ENCODE data around the gene EPHA8. TPM values are rescaled to one million over a fixed set of nuclear protein-coding genes. Genes with fewer than 3 reads are reported as not detected.

The EPHA8 gene
- total RNA-seq, 1 experiment from 2014 or later, result not detected

GRCh38 chr1:22621761-22622160, 58.5 kb downstream of the EPHA8 start:
- Histone ChIP-seq H3K4me1 (no peaks in the 10 kb centered on the region), H3K27me3 (replicated peaks; ENCODE audit: control insufficient read depth, insufficient read depth, low read length) (no peaks in the 10 kb centered on the region; the same call in 1 of the 2 replicates), H3K9me3 (no peaks in the 10 kb centered on the region), H3K4me3 (ENCODE audit: low read depth, low read length) (no peak overlapping the region), H3K36me3 (ENCODE audit: control insufficient read depth, insufficient read depth, low read length) (no peaks in the 10 kb centered on the region)
- ChIA-PET CTCF (no interaction called here), POLR2A (no interaction called here)
- Mint-ChIP-seq H3K9me3 (ENCODE audit: unreplicated experiment) (no peaks in the 10 kb centered on the region), H3K27ac (ENCODE audit: unreplicated experiment) (no peak overlapping the region), H3K4me3 (ENCODE audit: unreplicated experiment) (no peak overlapping the region), H3K27me3 (ENCODE audit: insufficient read depth, unreplicated experiment) (peaks cover 16% of the 10 kb centered on the region), H3K4me1 (ENCODE audit: low read depth, unreplicated experiment) (no peaks in the 10 kb centered on the region), H3K36me3 (ENCODE audit: insufficient read depth, unreplicated experiment) (no peaks in the 10 kb centered on the region)
- BruUV-seq (replicated peaks), result no TSS peak
- intact Hi-C loops (cut with micrococcal nuclease; ENCODE audit: unreplicated experiment), result no loop called here
- no peak for DNase-seq
- TF ChIP-seq CTCF (IDR thresholded peaks at IDR 0.05; ENCODE audit: insufficient read depth in 1 of 2, low read depth in 1 of 2, low read length in 1 of 2, severe bottlenecking in 1 of 2, unreplicated experiment in 1 of 2), result no peak

DNA sequence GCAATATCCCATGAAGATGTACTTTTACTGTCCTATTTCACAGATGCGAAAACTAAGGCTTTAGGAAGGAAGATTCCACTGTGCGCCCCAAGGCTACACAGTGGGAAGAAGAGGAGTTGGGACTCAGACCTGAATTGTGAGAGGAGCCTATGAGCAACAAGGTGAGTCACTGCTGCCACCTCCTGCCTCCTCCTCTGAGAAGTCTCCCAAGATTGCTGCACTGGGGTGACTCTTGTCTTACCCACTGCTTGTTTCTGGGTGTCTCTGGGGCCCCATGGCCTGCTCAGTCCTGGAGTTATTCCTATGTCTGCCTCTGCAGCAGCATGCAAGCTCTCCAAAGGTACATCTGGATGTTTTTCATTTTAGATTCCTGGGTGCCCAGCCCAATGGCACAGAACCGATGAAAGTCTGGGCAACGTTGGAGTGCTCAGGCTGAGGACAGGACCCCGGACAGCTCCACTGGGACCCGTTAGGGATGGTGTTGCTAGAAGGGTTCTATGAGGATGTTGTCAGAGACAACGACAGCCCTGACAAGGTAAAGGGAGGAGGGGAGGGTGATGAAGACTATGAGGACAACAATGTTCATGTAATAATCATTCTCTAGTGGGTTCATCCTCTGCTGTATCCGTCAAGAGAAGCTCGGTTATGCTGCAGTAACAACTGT, 62.1 kb downstream of the EPHA8 start:
- TF ChIP-seq CTCF (IDR thresholded peaks at IDR 0.05; ENCODE audit: insufficient read depth in 1 of 2, low read depth in 1 of 2, low read length in 1 of 2, severe bottlenecking in 1 of 2, unreplicated experiment in 1 of 2), result no peak
- Mint-ChIP-seq H3K27me3 (ENCODE audit: insufficient read depth, unreplicated experiment) (peaks cover 5% of the 10 kb centered on the region), H3K4me3 (ENCODE audit: unreplicated experiment) (no peak overlapping the region), H3K4me1 (ENCODE audit: low read depth, unreplicated experiment) (no peaks in the 10 kb centered on the region), H3K36me3 (ENCODE audit: insufficient read depth, unreplicated experiment) (no peaks in the 10 kb centered on the region), H3K27ac (ENCODE audit: unreplicated experiment) (no peak overlapping the region), H3K9me3 (ENCODE audit: unreplicated experiment) (no peaks in the 10 kb centered on the region)
- H3K9me3 ChIP-seq, result no peaks in the 10 kb centered on the region
- H3K36me3 ChIP-seq (ENCODE audit: control insufficient read depth, insufficient read depth, low read length), result no peaks in the 10 kb centered on the region
- peak in 1 of 2 experiments; percentile 47 for DNase-seq
- ChIA-PET CTCF (no interaction called here), POLR2A (no interaction called here)
- intact Hi-C loops (cut with micrococcal nuclease; ENCODE audit: unreplicated experiment), result no loop called here
- H3K4me3 ChIP-seq (ENCODE audit: low read depth, low read length), result no peak overlapping the region
- no peaks in the 10 kb centered on the region; the same call in 1 of the 2 replicates for H3K27me3 ChIP-seq (replicated peaks; ENCODE audit: control insufficient read depth, insufficient read depth, low read length)
- no peaks in the 10 kb centered on the region for H3K4me1 ChIP-seq
- BruUV-seq (replicated peaks), result no TSS peak

- Mint-ChIP-seq H3K4me1 (ENCODE audit: low read depth, unreplicated experiment) (no peaks in the 10 kb centered on the region), H3K9me3 (ENCODE audit: unreplicated experiment) (no peaks in the 10 kb centered on the region), H3K27me3 (ENCODE audit: insufficient read depth, unreplicated experiment) (peaks cover 5% of the 10 kb centered on the region), H3K27ac (ENCODE audit: unreplicated experiment) (no peak overlapping the region), H3K36me3 (ENCODE audit: insufficient read depth, unreplicated experiment) (no peaks in the 10 kb centered on the region), H3K4me3 (ENCODE audit: unreplicated experiment) (no peak overlapping the region)
- H3K9me3 ChIP-seq, result no peaks in the 10 kb centered on the region
- H3K4me1 ChIP-seq, result no peaks in the 10 kb centered on the region
- ChIA-PET CTCF (no interaction called here), POLR2A (no interaction called here)
- no peaks in the 10 kb centered on the region; the same call in 1 of the 2 replicates for H3K27me3 ChIP-seq (replicated peaks; ENCODE audit: control insufficient read depth, insufficient read depth, low read length)
- TF ChIP-seq CTCF (IDR thresholded peaks at IDR 0.05; ENCODE audit: insufficient read depth in 1 of 2, low read depth in 1 of 2, low read length in 1 of 2, severe bottlenecking in 1 of 2, unreplicated experiment in 1 of 2), result no peak
- no peaks in the 10 kb centered on the region for H3K36me3 ChIP-seq (ENCODE audit: control insufficient read depth, insufficient read depth, low read length)
- intact Hi-C loops (cut with micrococcal nuclease; ENCODE audit: unreplicated experiment), result no loop called here
- BruUV-seq (replicated peaks), result no TSS peak
- DNase-seq, result no peak
- H3K4me3 ChIP-seq (ENCODE audit: low read depth, low read length), result no peak overlapping the region
Measured at GRCh38 chr1:22626237-22627157, 63.2 kb downstream of the EPHA8 start.

Data from Caco-2 (cell line).